B cell (primary cell): ENCODE measurements around the gene LKAAEAR1. TPM values are rescaled to one million over a fixed set of nuclear protein-coding genes. Genes with fewer than 3 reads are reported as not detected.

Experiments
- ATAC-seq: fragments of 200-7000 bp; cut with Tn5 transposase; one replicate; pipeline ENCODE4 v1.10.0; 2021; ENCODE audit warnings: low read depth, mild to moderate bottlenecking, moderate number of reproducible peaks, moderate library complexity
- CTCF ChIA-PET: fragments of 350-600 bp; sonication (Branson Sonifier 250); formaldehyde crosslinking; loops from one replicate; lab custom pipeline; 2021; ENCODE audit warnings: antibody characterized with exemption, inconsistent platforms; lab: Charles Lee
- POLR2A ChIA-PET: fragments of 350-600 bp; sonication (Branson Sonifier 250); formaldehyde crosslinking; loops from one replicate; lab custom pipeline; 2021; ENCODE audit warnings: antibody characterized with exemption; lab: Charles Lee
- DNase-seq: peaks from one replicate; pipeline ENCODE4 v3.0.0; 2013
- H2AFZ ChIP-seq: 2 replicates; pipeline ENCODE4 v1.6.1; 2012; ENCODE audit warnings: mild to moderate bottlenecking, low read depth, low read length; ENCODE audit not compliant: insufficient read depth, poor library complexity, severe bottlenecking
- H3K27ac ChIP-seq, 2 donors: 1 replicate in 1 of 2; 2 replicates in 1 of 2; pipeline ENCODE4 v1.5.1; 2012 to 2013; ENCODE audit warnings: low read length in 2 of 2, mild to moderate bottlenecking in 2 of 2, moderate library complexity in 1 of 2
- H3K27me3 ChIP-seq, 4 experiments: fragments of 200-600 bp in 1 of 4; sonication (generic) in 1 of 4; replicated peaks in 1 of 4; 1 replicate in 2 of 4; 2 replicates in 2 of 4; pipeline versions ENCODE4 v1.6.1 to v1.7.0; 2013 to 2016; ENCODE audit warnings: low read length in 3 of 4, mild to moderate bottlenecking in 2 of 4, mixed read lengths in 1 of 4, moderate library complexity in 1 of 4; ENCODE audit not compliant: insufficient read depth in 4 of 4, control insufficient read depth in 3 of 4; ENCODE audit errors: control extremely low read depth in 1 of 4
- H3K36me3 ChIP-seq, 2 experiments: replicated peaks in 1 of 2; 1 replicate in 1 of 2; 2 replicates in 1 of 2; pipeline versions ENCODE4 v1.6.1 to v1.7.1; 2013; ENCODE audit warnings: low read length in 1 of 2; ENCODE audit not compliant: insufficient read depth in 2 of 2, control insufficient read depth in 1 of 2; ENCODE audit errors: control extremely low read depth in 1 of 2, extremely low read depth in 1 of 2
- H3K4me1 ChIP-seq, 2 donors: fragments of 200-600 bp in 1 of 2; sonication (generic) in 1 of 2; 1 replicate in 1 of 2; 2 replicates in 1 of 2; pipeline versions ENCODE4 v1.5.1 to v1.6.1; 2013 to 2017; ENCODE audit warnings: low read length in 2 of 2; ENCODE audit not compliant: control insufficient read depth in 2 of 2, insufficient read depth in 2 of 2
- H3K4me2 ChIP-seq: replicated peaks from 2 replicates; pipeline ENCODE3; 2012; ENCODE audit warnings: mild to moderate bottlenecking, low read depth, low read length; ENCODE audit not compliant: poor library complexity, severe bottlenecking
- H3K4me3 ChIP-seq, 5 experiments: fragments of 200-600 bp in 1 of 5; sonication (generic) in 1 of 5; 1 replicate in 3 of 5; 2 replicates in 2 of 5; pipeline versions ENCODE4 v1.5.1 to v1.7.0; 2011 to 2016; ENCODE audit warnings: low read length in 4 of 5, mild to moderate bottlenecking in 4 of 5, low read depth in 2 of 5, control low read depth in 1 of 5, moderate library complexity in 1 of 5; ENCODE audit not compliant: insufficient read depth in 1 of 5; ENCODE audit errors: control extremely low read depth in 1 of 5, extremely low read depth in 1 of 5
- H3K79me2 ChIP-seq: fragments of 200-600 bp; sonication (generic); one replicate; pipeline ENCODE4 v1.6.0; 2016; ENCODE audit warnings: low read length; ENCODE audit not compliant: control insufficient read depth, insufficient read depth
- H3K9ac ChIP-seq: fragments of 200-600 bp; sonication (generic); 2 replicates; pipeline ENCODE4 v1.6.1; 2017; ENCODE audit warnings: mild to moderate bottlenecking, low read length, moderate library complexity
- H3K9me3 ChIP-seq, 3 donors: one replicate each; pipeline versions ENCODE4 v1.6.1 to v1.7.1; 2013; ENCODE audit warnings: low read length in 2 of 3; ENCODE audit not compliant: control insufficient read depth in 2 of 3, insufficient read depth in 1 of 3; ENCODE audit errors: control extremely low read depth in 1 of 3
- H4K20me1 ChIP-seq: 2 replicates; pipeline ENCODE4 v1.6.0; 2012; ENCODE audit warnings: mild to moderate bottlenecking, low read length; ENCODE audit not compliant: insufficient read depth, control insufficient read depth, poor library complexity, severe bottlenecking
- H3K27ac Mint-ChIP-seq: one replicate; pipeline ENCODE4 v1.8.0; 2021; ENCODE audit warnings: mixed read lengths
- H3K27me3 Mint-ChIP-seq: one replicate; pipeline ENCODE4 v1.8.0; 2021; ENCODE audit warnings: mixed read lengths
- H3K4me1 Mint-ChIP-seq: one replicate; pipeline ENCODE4 v1.8.0; 2021; ENCODE audit warnings: mixed read lengths
- H3K4me3 Mint-ChIP-seq: one replicate; pipeline ENCODE4 v1.8.0; 2021; ENCODE audit warnings: mixed read lengths
- H3K9me3 Mint-ChIP-seq: one replicate; pipeline ENCODE4 v1.8.0; 2022; ENCODE audit warnings: mixed read lengths; ENCODE audit not compliant: insufficient read depth
- CTCF ChIP-seq: fragments of 200-600 bp; IDR thresholded peaks from one replicate; pipeline ENCODE4 v1.8.0; 2022; ENCODE audit warnings: antibody characterized with exemption, mild to moderate bottlenecking
- EZH2 ChIP-seq: IDR thresholded peaks from 2 replicates; pipeline ENCODE4 v1.6.1; 2012; ENCODE audit warnings: borderline replicate concordance, low read depth, mild to moderate bottlenecking, moderate library complexity, low read length; ENCODE audit not compliant: insufficient read depth, poor library complexity, severe bottlenecking
- WGBS: methylation state at CpG from one replicate; pipeline ENCODE4 v1.1.5; 2013; ENCODE audit warnings: missing lambda C conversion rate; ENCODE audit not compliant: insufficient coverage; 5-methylcytosine and 5-hydroxymethylcytosine counted together
- intact Hi-C: fragments of 100-400 bp; cut with micrococcal nuclease; formaldehyde crosslinking; loops from one replicate; pipeline ENCODE4 v1.10.0; 2022
- polyA plus RNA-seq: library from polyadenylated mRNA; depleted of rRNA; stranded (reverse); fragments of >200 nt; gene quantifications from 2 replicates; pipeline ENCODE4 v1.2.3, GENCODE V29; 2012
- total RNA-seq, 2 donors: library from RNA; stranded (reverse); fragments of 120-200 nt in 1 of 2; gene quantifications; 1 replicate in 1 of 2; 2 replicates in 1 of 2; pipeline versions ENCODE4 v1.2.3 to v1.2.4, GENCODE V29; 2013 to 2022

Gene LKAAEAR1
- total and polyA plus RNA-seq, 2 donors (not counting 1 experiment from before 2014, with no cell fraction given), result 1.9 TPM; not detected in 1

DNA sequence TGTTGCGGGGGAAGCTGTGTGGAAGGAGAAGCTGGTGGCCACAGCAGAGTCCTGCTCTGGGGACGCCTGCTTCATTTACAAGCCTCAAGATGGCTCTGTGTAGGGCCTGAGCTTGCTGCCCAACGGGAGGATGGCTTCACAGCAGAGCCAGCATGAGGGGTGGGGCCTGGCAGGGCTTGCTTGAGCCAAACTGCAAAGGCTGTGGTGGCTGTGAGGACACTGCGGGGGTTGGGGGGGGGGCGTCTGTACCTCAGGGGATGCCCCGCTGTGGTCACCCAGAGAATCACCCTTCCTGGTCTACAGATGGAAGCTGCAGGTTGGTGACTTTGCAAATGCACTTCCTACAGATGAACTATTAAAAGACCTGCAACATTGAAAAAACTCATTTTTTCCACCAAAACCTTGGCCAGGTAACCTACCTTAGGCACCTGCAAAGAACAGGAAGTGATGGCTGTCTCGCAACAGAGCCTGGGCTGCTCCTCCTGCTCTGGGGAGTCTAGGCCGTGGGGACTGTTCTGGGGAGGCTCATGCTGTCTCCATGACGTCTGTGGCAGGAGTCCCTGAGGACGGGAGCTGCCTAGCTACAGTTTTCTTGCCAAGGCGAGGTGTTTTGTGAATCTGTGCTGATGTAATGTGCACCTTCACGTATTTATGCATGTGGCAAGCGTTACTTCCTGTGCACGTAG lies 15.8 kb upstream of the LKAAEAR1 start:
- Histone ChIP-seq H3K27ac (peak overlapping the region in 1 of 2 donors; percentile 89), H2AFZ (no peak overlapping the region), H3K9ac (no peak overlapping the region), H3K4me2 (peak overlapping the region; percentile 87), H3K4me3 (no peak overlapping the region), H3K36me3 (peaks cover 0 to 16% of the 10 kb centered on the region in 2 experiments), H3K27me3 (peaks cover 0 to 21% (median 5%) of the 10 kb centered on the region in 4 experiments), H3K79me2 (peaks cover 5% of the 10 kb centered on the region), H3K4me1 (peaks cover 26 to 46% of the 10 kb centered on the region in 2 donors), H3K9me3 (peaks cover 0 to 4% (median 0%) of the 10 kb centered on the region in 3 donors), H4K20me1 (no peaks in the 10 kb centered on the region)
- H3K27ac Mint-ChIP-seq, result peak overlapping the region; percentile 95
- ATAC-seq (peak; percentile 83), DNase-seq (peak; percentile 90)
- no peaks in the 10 kb centered on the region for H3K27me3 Mint-ChIP-seq
- H3K4me1 Mint-ChIP-seq, result peaks cover 49% of the 10 kb centered on the region
- H3K9me3 Mint-ChIP-seq, result peaks cover 3% of the 10 kb centered on the region
- ChIA-PET POLR2A (interaction anchor here (0.6 to 2.4 kb wide), 10 partner anchors 13 to 458 kb away, joined by 3 to 24 read pairs (median 4); partner anchors contain the start of genes LKAAEAR1, OPRL1, PCMTD2 and RGS19), CTCF (interaction anchor here (1.1 to 5.8 kb wide), 10 partner anchors 8 to 62 kb away, joined by 3 to 76 read pairs (median 6); partner anchors contain the start of genes LKAAEAR1, OPRL1 and RGS19)
- 47% methylated on average over 13 of the region's 14 CpGs for WGBS
- intact Hi-C loops, result loop anchor here (1.0 to 5.0 kb wide), 4 partner anchors 17 to 63 kb away; partner anchors contain the start of genes C20orf204 and RGS19
- TF ChIP-seq CTCF (no peak), EZH2 (no peak)
- peak overlapping the region; percentile 75 for H3K4me3 Mint-ChIP-seq
